ENCODE measurements around the gene THRAP3.

Gene THRAP3

DNA sequence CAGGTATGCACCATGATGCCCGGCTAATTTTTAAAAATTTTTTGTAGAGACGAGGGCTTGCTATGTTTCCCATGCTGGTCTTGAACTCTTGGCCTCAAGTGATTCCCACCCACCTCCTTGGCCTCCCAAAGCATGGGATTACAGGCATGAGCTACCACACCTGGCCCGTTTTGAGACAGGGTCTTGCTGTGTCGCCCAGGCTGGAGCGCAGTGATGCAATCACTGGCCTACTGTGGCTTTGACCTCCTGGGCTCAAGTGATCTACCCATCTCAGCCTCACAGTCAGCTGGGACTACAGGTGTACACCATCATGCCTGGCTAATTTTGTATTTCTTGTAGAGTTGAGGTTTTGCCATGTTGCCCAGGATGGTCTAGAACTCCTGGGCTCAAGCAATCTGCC lies 74.4 kb downstream of the THRAP3 start:
- no peak for DNase-seq (ENCODE audit: low spot score)

GRCh38 chr1:36300526-36300925 lies 76.3 kb downstream of the THRAP3 start:
- no peak for DNase-seq (ENCODE audit: low spot score)

GRCh38 chr1:36301220-36301619 lies 77.0 kb downstream of the THRAP3 start:
- DNase-seq (ENCODE audit: low spot score): no peak

- DNase-seq (ENCODE audit: low spot score): no peak
Measured at GRCh38 chr1:36303244-36303643, 79.0 kb downstream of the THRAP3 start.

DNA sequence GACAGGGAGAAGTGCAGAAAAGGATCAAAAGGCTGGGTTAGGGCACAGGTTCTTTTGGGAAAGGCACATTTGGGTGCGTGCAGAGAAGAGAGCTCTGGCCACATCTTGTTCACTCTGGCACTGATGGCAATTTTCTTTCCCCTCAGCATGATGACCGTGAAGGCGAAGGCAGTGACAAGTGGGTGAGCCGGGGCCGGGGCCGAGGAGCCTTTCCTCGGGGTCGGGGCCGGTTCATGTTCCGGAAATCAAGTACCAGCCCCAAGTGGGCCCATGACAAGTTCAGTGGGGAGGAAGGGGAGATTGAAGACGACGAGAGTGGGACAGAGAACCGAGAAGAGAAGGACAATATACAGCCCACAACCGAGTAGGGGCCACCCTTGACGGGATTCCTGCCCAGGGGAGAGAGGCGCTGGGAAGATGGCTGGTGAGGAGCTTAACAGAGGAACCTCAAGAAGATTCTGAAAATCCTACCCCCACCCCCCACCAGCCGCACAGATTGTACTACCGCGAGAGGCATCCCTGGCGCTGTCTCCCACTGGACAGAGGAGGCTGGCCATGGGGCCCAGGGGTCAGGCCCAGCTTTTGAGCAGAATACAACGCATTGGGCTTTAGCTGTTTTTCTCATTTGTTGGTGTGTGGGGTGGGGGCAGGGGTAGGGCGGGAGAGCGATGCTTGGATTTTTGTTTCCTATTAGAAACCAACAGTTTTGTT lies 79.6 kb downstream of the THRAP3 start:
- DNase-seq (ENCODE audit: low spot score): no peak

DNA sequence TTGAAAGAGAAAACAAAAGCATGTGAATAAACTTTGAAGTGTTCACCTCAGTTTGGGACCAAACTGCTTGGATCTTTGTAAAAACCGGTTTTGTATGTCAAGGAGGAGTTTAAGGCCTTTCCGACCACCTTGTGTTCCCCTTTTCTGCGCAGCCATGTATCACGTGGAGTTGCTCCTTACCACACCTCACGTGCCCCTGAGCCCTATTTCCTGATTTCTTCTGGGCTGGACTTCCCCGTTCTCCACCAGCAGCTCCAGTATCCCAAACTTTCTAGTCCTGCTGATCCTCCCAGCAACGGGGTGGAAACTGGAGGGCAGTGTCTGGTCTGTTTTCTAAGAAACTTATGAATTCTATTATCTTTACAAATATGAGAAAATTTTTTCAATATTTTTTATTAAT lies 80.3 kb downstream of the THRAP3 start:
- DNase-seq (ENCODE audit: low spot score): no peak

DNA sequence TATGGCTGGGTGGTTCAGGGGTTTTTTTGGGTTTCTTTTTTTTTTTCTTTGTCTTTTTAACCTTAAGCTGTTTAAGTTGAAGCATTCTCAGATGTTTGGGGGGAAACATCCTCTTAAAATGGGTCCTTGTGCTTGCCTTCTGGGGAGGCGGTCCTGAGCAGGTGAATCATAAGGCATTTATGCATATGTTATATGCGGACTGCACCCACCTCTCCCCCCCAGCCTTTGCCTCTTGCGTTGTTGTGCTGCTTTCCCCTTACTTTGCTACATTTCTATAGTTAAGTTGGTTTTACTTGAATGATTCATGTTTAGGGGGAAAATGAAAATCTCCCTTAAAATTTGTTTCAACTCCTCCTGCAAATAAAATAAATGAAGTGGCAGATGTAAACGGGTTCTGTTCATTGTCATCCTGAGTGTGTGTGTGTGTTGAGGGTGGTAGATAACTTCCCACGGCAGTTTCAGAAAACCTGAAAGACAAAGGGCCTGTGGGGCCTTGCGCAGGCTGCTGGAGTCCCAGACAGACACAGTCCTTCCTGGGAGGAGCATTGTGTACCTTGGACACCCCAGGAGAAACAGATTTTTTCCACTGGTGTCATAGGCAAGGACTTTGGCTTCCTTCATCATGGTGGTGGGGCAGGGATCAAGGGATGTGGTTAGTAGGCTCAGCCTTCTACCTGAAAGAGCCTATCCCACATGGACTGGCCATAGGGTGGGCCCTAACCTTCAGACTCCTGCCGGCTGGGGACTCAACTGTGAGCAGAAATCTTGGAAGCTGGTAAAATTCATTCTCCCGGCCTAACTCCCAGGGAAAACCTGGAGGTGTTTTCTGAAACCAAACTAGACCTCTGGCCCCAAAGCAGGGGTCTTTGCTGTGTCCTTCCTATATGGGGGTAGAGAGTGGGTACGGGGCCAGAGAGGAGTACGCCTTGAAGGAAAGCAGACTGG lies 81.0 kb downstream of the THRAP3 start:
- DNase-seq (ENCODE audit: low spot score): no peak

DNA sequence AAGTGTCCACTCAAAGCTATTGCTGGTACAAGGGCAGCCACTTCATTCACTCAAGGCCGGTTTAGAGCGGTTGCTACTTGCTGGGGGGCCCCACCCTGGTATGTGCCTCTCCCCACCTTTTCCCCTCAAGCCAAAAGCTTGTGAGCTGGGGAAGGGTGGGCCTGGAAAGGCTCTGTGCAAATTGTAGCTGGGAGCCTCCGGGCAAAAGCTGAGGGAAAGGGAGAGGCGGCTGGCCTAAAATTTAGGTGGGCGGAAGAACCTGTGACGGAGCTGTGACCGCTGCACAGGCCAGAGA lies 81.6 kb downstream of the THRAP3 start:
- DNase-seq (ENCODE audit: low spot score): no peak

DNA sequence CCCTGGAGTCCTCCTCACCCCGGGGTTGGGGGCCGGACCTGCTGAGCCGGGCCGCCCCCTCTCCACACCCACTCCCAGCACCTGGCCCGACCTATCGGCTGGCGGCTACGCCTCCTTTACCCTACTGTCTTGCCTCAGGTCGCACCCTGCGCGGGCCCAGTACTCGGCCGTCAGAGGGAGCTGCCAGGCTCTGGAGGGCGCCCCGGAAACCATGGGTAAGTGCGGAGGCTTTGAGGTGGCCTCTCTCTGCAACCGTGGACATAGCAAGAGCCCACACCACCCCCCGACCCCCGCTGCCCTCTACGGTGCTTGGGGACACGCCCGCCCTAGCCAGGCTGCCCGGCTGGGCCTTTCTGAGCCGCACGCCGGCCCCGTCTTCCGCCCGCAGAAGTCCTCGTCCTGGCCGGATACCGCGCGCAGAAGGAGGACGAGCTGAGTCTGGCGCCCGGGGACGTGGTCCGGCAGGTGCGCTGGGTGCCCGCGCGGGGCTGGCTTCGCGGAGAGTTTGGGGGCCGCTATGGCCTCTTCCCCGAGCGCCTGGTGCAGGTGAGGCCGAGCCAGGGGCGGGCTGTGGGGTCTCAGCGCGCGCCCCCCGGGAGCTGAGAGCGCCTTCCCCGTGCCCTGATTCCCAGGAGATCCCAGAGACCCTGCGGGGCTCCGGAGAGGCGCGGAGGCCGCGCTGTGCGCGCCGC lies 82.1 kb downstream of the THRAP3 start, which contains the start of gene SH3D21:
Gene SH3D21, plus strand, starts transcription at position 159 of the 692 bp plus-strand sequence. Its CDS starts 53 bp downstream, at position 212.
- DNase-seq (ENCODE audit: low spot score): no peak

- DNase-seq (ENCODE audit: low spot score): peak; percentile 84
Measured at GRCh38 chr1:36306902-36307456, 82.7 kb downstream of the THRAP3 start.

DNA sequence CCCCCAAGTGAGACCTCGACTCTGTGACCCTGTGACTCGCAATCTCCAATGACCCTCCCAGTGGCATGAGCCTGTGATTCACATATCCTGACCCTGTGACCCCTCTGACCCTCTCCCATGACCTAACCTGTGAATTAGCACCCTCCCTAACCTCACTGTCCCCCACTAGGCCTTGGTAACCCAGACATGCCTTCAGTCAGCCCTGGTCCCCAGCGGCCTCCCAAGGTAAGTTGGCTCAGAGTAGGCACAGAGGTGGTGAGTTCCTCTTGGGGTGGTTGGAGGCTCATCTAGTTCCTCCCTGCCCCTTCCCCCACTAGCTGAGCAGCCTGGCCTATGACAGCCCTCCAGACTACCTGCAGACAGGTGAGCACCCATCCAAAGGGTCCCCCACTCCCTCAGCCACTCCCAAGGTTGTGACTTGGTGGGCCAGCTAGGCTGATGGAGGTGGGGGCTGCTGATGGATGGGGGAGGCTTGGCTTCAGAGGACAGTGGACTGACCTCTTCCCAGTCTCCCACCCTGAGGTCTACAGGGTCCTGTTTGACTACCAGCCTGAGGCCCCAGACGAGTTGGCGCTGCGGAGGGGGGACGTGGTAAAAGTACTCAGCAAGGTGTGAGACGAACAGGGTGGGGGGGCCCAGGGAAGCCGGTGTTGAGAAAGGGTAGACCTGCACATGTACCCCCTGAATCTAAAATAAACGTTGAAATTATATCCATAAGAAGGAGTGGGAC lies 83.5 kb downstream of the THRAP3 start:
- DNase-seq (ENCODE audit: low spot score): no peak

DNA sequence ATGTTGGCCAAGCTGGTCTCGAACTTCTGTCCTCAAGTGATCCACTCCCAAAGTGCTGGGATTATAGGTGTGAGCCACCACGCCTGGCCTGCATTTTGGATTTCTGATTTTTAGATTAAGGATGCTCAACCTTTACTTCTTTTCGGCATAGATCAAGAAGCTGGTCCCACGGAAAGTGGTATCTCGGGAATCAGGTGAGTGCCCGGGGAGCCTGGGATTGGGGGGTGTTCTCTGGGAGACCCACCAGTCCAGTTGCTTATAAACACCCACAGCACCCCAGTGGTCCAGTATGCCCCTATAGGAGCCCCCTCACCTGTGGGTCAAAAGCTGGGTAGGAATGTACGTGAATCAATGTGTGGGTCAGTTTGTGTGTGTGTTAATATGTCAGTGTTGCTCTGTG lies 85.2 kb downstream of the THRAP3 start:
- DNase-seq (ENCODE audit: low spot score): no peak

DNA sequence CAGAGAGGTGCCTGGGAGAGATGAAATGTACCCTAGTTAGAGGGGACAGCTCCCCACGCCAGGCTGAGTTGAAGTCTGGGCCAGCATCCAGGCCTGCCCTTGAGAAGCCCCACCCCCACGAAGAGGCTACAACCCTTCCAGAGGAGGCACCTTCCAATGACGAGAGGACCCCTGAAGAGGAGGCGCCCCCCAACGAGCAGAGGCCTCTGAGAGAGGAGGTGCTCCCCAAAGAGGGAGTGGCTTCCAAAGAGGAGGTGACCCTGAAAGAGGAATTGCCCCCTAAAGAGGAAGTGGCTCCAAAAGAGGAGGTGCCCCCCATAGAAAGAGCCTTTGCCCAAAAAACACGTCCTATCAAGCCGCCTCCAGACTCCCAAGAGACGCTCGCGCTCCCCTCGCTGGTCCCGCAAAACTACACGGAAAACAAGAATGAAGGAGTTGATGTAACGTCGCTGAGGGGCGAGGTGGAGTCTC lies 96.1 kb downstream of the THRAP3 start:
- no peak for DNase-seq (ENCODE audit: low spot score)

- no peak for DNase-seq (ENCODE audit: low spot score)
Measured at GRCh38 chr1:36320767-36321118, 96.5 kb downstream of the THRAP3 start.

GRCh38 chr1:36321119-36321951 lies 97.1 kb downstream of the THRAP3 start:
- no peak for DNase-seq (ENCODE audit: low spot score)

DNA sequence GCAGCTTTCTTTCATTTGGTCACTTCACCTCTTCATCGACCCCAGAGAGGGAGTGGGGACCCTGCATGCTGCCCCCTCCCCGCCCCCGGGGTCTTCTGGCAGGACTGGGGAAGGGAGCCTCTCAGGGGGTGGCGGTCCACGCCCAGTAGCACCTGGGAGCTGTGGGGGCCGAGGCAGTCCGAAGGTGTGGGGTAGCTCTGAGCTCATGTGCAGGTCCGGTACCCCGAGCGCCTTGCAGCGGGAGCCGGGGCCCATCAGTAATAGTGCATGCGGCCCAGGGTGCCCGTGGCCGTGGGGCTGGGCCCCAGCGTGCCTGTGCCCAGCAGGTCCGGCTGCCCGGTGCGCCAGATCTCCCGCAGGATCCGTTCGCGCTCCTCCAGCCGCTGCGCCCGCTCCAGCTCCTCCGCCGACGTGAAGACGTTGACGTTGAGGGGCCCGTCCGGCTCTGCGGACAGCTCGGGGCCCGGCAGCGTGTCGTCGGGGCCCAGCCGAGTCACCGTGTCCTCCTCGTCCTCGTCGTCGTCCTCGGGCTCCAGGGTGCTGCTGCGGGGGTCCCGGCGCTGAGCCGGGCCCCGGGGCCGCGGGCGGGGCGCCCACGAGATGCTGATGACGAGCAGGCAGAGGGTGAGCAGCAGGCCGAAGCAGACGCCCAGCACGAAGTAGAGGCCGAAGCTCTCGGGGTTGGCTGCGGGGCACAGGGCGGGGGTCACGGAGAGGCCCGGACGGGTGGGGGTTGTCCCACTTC lies 98.0 kb downstream of the THRAP3 start:
- no peak for DNase-seq (ENCODE audit: low spot score)

DNA sequence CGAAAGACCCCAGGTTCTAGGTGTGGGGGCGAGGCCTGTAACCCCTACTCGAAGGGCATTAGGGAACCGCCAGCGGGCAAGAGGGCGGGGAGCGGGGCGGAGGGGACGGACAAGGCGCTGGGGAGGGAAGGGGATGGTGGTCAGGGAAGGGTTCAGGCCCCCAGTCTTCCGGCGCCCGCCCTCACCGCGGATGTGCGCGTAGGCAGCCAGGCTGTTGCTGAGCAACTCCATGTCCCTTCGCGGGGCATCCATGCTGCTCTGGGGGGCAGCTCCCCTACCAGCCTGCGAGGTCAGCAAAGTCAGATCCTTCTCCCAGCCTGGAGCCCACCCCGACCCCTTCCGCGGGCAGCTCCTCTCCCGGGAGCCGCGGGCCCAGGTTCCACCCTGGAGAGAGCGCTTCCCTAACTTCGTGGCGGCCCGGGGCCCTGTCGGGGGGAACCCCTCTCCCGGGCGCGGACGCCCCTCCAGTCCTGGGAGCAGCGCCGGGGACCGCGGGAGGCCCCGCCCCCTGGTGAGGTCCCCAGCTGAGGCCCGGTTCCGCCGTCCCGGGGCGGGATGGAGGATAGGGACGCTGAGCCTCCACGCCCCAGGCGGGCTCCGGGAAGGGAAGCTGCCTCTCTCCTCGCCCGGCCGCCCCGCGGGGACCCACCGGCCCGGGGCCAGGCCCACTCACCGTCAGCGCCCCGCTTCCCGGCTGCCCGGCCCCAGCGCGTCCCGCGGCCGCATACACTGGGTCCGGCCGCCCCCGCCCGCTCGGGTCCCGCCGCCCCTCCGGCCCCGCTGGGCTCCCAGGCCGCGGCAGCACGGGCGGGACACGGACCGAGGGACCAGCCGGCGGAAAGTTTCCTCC lies 98.8 kb downstream of the THRAP3 start:
- DNase-seq (ENCODE audit: low spot score): no peak

DNA sequence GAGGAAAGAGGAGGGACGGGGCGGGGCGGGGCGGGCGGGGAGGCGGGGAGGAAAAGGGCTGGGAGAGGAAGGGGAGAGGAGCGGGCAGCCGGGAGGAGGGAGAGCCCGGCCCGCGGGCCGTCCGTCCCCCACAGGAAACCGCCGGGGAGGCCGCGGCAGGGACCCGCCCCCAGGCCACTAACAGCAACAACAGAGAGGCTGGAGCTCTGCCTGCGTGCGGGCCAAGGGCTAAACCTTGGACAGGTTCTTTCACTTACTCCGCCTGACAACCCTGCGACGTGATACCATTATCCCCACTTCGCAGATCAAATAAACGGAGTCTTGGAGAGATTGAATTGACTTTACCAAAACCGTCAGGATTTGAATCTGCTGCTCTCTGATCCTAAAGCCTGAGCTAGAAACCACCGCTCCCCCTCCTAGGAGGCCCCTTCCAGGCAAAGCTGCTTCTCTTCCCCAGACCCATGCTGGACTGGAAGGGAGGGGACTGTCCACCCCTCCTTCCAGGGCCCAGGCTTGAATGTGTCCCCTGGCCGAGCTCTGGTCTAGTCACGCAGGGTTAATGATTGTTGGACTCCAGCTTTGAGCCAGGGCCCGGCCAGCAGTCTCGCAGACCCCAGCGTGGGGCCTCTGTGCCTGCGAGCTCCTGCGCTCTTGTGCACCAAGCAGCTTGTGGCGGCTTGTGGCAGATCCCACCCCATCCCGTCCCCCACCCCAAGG lies 99.6 kb downstream of the THRAP3 start, which contains the start of gene EVA1B:
Gene EVA1B, minus strand, starts transcription at position 10 of the 717 bp plus-strand sequence. CDS start 608 bp downstream, outside the sequence.
- DNase-seq (ENCODE audit: low spot score): peak; percentile 27
